GM12873 (cell line): ENCODE measurements around the gene IKBIP.

ENCODE experiments used
- CTCF ChIP-seq: IDR thresholded peaks from 2 replicates; pipeline ENCODE4 v1.5.1; 2012; ENCODE audit warnings: low read depth, mild to moderate bottlenecking, moderate library complexity, low read length, control low read depth; ENCODE audit not compliant: insufficient read depth; ENCODE audit errors: missing control alignments

The IKBIP gene

GRCh38 chr12:98644712-98645571 is at the start of gene IKBIP, which contains the start of gene APAF1:
IKBIP (minus strand) TSS chr12:98644788; CDS start chr12:98644701, 87 bp downstream.
APAF1 (plus strand) TSS chr12:98645290; CDS start chr12:98648360, 3,070 bp downstream.
- TF ChIP-seq CTCF = no peak

GRCh38 chr12:98691351-98691750 is 46.8 kb upstream of the IKBIP start:
- TF ChIP-seq CTCF = no peak

- no peak for TF ChIP-seq CTCF
These were observed 42.0 kb upstream of the IKBIP start for GRCh38 chr12:98686603-98687002.

- TF ChIP-seq CTCF = no peak
These were observed 39.6 kb upstream of the IKBIP start for GRCh38 chr12:98684199-98684598.

- no peak for TF ChIP-seq CTCF
These were observed 35.0 kb upstream of the IKBIP start for GRCh38 chr12:98679611-98680005.

- no peak for TF ChIP-seq CTCF
These were observed 34.5 kb upstream of the IKBIP start for GRCh38 chr12:98678946-98679610.

- TF ChIP-seq CTCF = no peak
These were observed 33.8 kb upstream of the IKBIP start for GRCh38 chr12:98678236-98678945.
